NB4 (cell line): Measurements from ENCODE around the gene DNAH11.

ENCODE experiments used
- DNase-seq: peaks from one replicate; pipeline ENCODE4 v3.0.0; 2010; ENCODE audit warnings: low read depth
- H3K4me3 ChIP-seq: one replicate; pipeline ENCODE4 v1.5.1; 2011; ENCODE audit warnings: mild to moderate bottlenecking, low read depth, low read length, moderate library complexity
- CTCF ChIP-seq: IDR thresholded peaks from one replicate; pipeline ENCODE4 v1.5.1; 2012; ENCODE audit warnings: low read depth, low read length
- MAX ChIP-seq: IDR thresholded peaks from 2 replicates; pipeline ENCODE4 v1.6.1; 2011; ENCODE audit warnings: low read depth, low read length
- MYC ChIP-seq: IDR thresholded peaks from 2 replicates; pipeline ENCODE4 v1.6.1; 2011; ENCODE audit warnings: low read depth, low read length
- POLR2A ChIP-seq: IDR thresholded peaks from 2 replicates; pipeline ENCODE4 v1.6.1; 2011; ENCODE audit warnings: mild to moderate bottlenecking; ENCODE audit not compliant: insufficient read length; ENCODE audit errors: extremely low read depth

The DNAH11 gene

DNA sequence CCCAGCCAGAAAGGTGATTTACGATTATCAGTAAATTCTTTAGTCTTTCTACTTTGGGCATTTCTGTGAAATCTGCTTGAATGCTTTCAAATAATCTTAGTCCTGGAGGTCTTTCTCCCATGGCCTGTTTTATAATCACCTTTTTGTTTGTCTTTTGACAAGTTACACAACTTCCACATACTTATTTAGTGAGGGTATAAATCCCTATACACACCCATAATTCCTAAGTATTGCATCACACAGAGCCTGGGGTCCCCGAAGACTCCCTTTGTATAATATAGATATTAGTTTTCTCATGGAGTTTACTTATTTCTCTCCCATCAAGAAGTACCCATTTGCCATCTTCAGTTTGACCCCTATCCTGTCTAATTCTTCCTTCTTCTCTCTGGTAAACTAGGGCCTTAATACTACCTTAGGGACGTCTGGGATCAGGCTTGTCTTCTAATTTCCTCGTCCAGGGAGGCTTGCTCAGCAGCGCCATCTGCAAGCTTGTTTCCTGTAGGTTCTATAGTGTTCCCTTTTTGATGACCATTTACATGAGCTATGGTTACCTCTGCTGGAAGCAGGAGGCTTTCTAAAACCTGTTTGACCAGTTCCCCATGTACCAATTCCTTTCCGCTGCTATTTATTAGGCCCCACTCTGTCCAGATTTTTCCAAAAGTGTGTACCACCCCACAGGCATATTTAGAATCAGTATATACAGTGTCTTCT, 8.1 kb downstream of the DNAH11 start:
- TF ChIP-seq CTCF, result no peak
- no peak for TF ChIP-seq MAX
- TF ChIP-seq MYC, result no peak
- TF ChIP-seq POLR2A, result no peak
- DNase-seq, result peak; percentile 9
- no peak overlapping the region for H3K4me3 ChIP-seq

- TF ChIP-seq CTCF (no peak), MAX (no peak), MYC (no peak), POLR2A (no peak)
- DNase-seq, result no peak
- no peak overlapping the region for H3K4me3 ChIP-seq
Measured at GRCh38 chr7:21562385-21562784, 19.5 kb downstream of the DNAH11 start.

DNA sequence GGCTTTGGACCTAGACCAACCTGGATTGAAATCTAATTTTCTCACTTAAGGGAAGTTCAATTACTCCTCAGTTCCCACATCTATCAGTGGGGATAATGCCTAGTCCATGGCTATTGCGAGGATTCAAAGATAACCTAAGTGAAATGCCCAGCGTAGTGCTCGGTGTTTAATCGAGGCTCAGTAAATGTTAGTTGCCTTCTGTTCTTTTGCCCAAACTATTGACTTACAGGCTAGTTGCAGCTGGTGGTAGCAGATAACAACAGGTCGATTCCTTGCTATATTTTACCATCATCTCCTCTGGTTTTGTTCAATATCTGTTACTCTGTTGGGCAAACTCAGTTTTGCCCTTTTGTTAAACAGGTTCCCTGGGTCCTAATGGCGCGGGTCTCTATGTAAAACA, 22.8 kb downstream of the DNAH11 start:
- H3K4me3 ChIP-seq, result no peak overlapping the region
- no peak for DNase-seq
- TF ChIP-seq MYC (no peak), POLR2A (no peak), CTCF (no peak)

GRCh38 chr7:21566094-21566493, 23.3 kb downstream of the DNAH11 start:
- no peak overlapping the region for H3K4me3 ChIP-seq
- no peak for DNase-seq
- TF ChIP-seq MYC, result no peak
- no peak for TF ChIP-seq POLR2A
- no peak for TF ChIP-seq MAX
- no peak for TF ChIP-seq CTCF

DNA sequence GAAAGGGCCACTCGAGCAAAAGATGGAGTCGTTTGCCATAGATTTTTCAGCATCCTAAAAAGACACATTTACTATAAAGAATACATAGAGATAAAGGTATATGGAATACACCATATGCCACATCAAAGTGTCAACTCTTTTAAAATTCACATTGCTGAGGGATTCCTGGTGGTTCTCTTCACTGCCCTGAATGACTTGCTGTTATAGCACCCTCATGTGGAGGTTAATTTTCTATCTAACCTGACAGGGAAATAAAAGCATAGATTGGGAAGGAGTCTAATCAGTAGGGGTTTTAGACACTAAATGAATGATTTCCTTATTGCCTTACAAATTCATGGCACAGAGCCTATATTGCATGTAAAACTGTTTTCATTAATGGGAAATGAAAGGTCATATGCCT, 25.9 kb downstream of the DNAH11 start:
- peak; percentile 39 for DNase-seq
- H3K4me3 ChIP-seq, result no peak overlapping the region

More for the DNA sequence above, 25.9 kb downstream of the DNAH11 start:
- TF ChIP-seq CTCF (peak; percentile 24), MYC (no peak)
